DND-41 (cell line): Measurements from ENCODE around the gene WASL.

Experiments used
- ATAC-seq: fragments of 200-7000 bp; cut with Tn5 transposase; 3 replicates; pipeline ENCODE4 v1.9.1; 2021; ENCODE audit warnings: low read depth; ENCODE audit not compliant: insufficient read depth
- DNase-seq: peaks from one replicate; pipeline ENCODE4 v3.0.0-alpha.2; 2020
- H2AFZ ChIP-seq: 2 replicates; pipeline ENCODE4 v1.6.0; 2012; ENCODE audit warnings: low read depth, low read length
- H3K27ac ChIP-seq: 2 replicates; pipeline ENCODE4 v1.5.1; 2012; ENCODE audit warnings: low read length, inconsistent platforms
- H3K27me3 ChIP-seq: fragments of 200-600 bp; sonication (generic); 2 replicates; pipeline ENCODE4 v1.6.0; 2012; ENCODE audit warnings: low read length, mild to moderate bottlenecking, inconsistent platforms; ENCODE audit not compliant: insufficient read depth, poor library complexity
- H3K36me3 ChIP-seq: 2 replicates; pipeline ENCODE4 v1.5.1; 2012; ENCODE audit warnings: low read length, inconsistent platforms; ENCODE audit not compliant: insufficient read depth
- H3K4me1 ChIP-seq: 2 replicates; pipeline ENCODE4 v1.5.1; 2012; ENCODE audit warnings: mild to moderate bottlenecking, low read length; ENCODE audit not compliant: insufficient read depth
- H3K4me2 ChIP-seq: 2 replicates; pipeline ENCODE4 v1.6.0; 2012; ENCODE audit warnings: mild to moderate bottlenecking, moderate library complexity, low read length, inconsistent platforms; ENCODE audit not compliant: insufficient read depth
- H3K4me3 ChIP-seq, 2 experiments: fragments of 200-600 bp in 1 of 2; shearing (Covaris generic) in 1 of 2; 2 replicates each; pipeline ENCODE4 v1.5.1; 2012 to 2016; ENCODE audit warnings: inconsistent platforms in 2 of 2, low read length in 2 of 2, mild to moderate bottlenecking in 2 of 2, low read depth in 1 of 2, moderate library complexity in 1 of 2
- H3K79me2 ChIP-seq: 2 replicates; pipeline ENCODE4 v1.6.0; 2012; ENCODE audit warnings: low read length, inconsistent platforms; ENCODE audit not compliant: insufficient read depth
- H3K9ac ChIP-seq: 2 replicates; pipeline ENCODE4 v1.6.0; 2012; ENCODE audit warnings: low read depth, mild to moderate bottlenecking, inconsistent platforms, low read length, moderate library complexity
- H3K9me3 ChIP-seq: 2 replicates; pipeline ENCODE4 v1.5.1; 2012; ENCODE audit warnings: low read length, moderate library complexity, mild to moderate bottlenecking, inconsistent platforms; ENCODE audit not compliant: insufficient read depth, severe bottlenecking
- H4K20me1 ChIP-seq: 2 replicates; pipeline ENCODE4 v1.6.0; 2012; ENCODE audit warnings: low read length; ENCODE audit not compliant: insufficient read depth
- EZH2 ChIP-seq: IDR thresholded peaks from 3 replicates; pipeline ENCODE4 v1.6.1; 2012; ENCODE audit warnings: borderline replicate concordance, low read depth, mild to moderate bottlenecking, moderate library complexity, low read length, inconsistent platforms; ENCODE audit not compliant: severe bottlenecking
- TF ChIP-seq, protein P1 (sequence below): IDR thresholded peaks from 2 replicates; pipeline ENCODE4 v1.5.1; 2012; ENCODE audit warnings: borderline replicate concordance, low read length, moderate library complexity, mild to moderate bottlenecking; ENCODE audit not compliant: poor library complexity, severe bottlenecking; ENCODE audit errors: extremely low read depth

Gene WASL

DNA sequence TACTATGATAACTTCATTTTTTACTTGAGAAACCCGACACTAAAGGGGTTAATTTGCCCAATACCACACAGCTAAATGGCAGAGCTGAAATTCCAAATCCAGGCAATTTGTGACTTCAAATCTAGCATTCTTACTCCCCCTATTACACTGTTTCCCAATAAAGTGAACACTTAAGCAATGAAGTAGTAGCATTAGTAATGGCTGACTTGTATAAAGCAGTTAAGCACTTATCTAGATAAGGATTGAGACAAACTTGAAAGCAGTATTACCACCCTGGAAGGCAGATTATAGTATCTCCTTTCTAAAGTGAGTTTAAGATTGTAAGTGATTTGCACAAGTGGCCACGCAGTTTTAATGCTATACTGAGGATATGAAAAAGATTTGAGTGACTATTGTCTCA lies 39.3 kb downstream of the WASL start:
- TF ChIP-seq, protein P1, sequence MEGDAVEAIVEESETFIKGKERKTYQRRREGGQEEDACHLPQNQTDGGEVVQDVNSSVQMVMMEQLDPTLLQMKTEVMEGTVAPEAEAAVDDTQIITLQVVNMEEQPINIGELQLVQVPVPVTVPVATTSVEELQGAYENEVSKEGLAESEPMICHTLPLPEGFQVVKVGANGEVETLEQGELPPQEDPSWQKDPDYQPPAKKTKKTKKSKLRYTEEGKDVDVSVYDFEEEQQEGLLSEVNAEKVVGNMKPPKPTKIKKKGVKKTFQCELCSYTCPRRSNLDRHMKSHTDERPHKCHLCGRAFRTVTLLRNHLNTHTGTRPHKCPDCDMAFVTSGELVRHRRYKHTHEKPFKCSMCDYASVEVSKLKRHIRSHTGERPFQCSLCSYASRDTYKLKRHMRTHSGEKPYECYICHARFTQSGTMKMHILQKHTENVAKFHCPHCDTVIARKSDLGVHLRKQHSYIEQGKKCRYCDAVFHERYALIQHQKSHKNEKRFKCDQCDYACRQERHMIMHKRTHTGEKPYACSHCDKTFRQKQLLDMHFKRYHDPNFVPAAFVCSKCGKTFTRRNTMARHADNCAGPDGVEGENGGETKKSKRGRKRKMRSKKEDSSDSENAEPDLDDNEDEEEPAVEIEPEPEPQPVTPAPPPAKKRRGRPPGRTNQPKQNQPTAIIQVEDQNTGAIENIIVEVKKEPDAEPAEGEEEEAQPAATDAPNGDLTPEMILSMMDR = no peak
- H3K79me2 ChIP-seq = peaks cover 50% of the 10 kb centered on the region
- H3K36me3 ChIP-seq = peaks cover 51% of the 10 kb centered on the region
- peaks cover 39% of the 10 kb centered on the region for H3K4me1 ChIP-seq
- H3K27ac ChIP-seq = no peak overlapping the region
- no peak overlapping the region for H3K4me3 ChIP-seq
- no peaks in the 10 kb centered on the region for H3K9me3 ChIP-seq
- peaks cover 14% of the 10 kb centered on the region; the same call in 1 of the 2 replicates for H4K20me1 ChIP-seq
- H3K9ac ChIP-seq = no peak overlapping the region
- ATAC-seq = no peak
- no peak for DNase-seq
- H2AFZ ChIP-seq = no peak overlapping the region
- H3K4me2 ChIP-seq = no peak overlapping the region
- no peaks in the 10 kb centered on the region for H3K27me3 ChIP-seq

DNA sequence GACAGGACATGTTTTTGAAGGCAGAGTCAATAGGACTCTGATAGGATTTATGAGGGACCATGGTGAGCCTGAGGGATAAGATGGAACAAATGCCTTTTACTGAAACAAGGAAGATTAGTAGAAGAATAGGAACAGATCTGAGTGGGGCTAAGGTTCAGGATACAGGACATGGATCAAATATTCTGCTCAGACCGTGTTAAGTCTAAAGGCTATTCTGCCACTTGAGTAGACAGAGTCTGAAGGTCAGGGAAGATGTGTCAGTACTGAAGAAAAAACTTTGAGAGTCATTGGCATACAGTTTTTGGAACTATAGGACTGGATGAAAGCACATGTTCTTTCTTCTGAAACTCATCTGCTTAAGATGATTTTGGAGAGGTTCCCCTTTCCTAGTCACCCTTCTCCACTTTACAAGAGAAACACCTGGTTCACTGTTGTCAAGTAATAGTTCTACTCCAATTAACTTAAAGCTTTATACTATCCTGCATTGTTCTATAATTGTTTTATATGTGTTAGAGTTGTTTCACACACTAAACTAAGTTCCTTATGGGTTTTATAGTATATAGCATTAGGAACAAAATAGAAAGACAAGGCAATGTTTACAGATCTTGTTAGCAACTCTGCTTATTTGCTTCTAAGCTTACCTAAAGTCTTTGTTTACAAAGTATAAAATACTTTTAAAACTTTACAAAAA lies 43.4 kb downstream of the WASL start:
- no peak for ATAC-seq
- H3K36me3 ChIP-seq = peaks cover 72% of the 10 kb centered on the region
- H3K9ac ChIP-seq = no peak overlapping the region
- no peak overlapping the region for H3K4me3 ChIP-seq
- TF ChIP-seq EZH2 = no peak
- TF ChIP-seq, protein P1 = no peak
- no peak overlapping the region for H2AFZ ChIP-seq
- H3K27me3 ChIP-seq = no peaks in the 10 kb centered on the region
- peaks cover 3% of the 10 kb centered on the region; the same call in 1 of the 2 replicates for H4K20me1 ChIP-seq
- DNase-seq = no peak
- no peaks in the 10 kb centered on the region for H3K9me3 ChIP-seq
- H3K79me2 ChIP-seq = peaks cover 9% of the 10 kb centered on the region
- no peak overlapping the region for H3K4me2 ChIP-seq
- H3K4me1 ChIP-seq = no peaks in the 10 kb centered on the region
- H3K27ac ChIP-seq = no peak overlapping the region

DNA sequence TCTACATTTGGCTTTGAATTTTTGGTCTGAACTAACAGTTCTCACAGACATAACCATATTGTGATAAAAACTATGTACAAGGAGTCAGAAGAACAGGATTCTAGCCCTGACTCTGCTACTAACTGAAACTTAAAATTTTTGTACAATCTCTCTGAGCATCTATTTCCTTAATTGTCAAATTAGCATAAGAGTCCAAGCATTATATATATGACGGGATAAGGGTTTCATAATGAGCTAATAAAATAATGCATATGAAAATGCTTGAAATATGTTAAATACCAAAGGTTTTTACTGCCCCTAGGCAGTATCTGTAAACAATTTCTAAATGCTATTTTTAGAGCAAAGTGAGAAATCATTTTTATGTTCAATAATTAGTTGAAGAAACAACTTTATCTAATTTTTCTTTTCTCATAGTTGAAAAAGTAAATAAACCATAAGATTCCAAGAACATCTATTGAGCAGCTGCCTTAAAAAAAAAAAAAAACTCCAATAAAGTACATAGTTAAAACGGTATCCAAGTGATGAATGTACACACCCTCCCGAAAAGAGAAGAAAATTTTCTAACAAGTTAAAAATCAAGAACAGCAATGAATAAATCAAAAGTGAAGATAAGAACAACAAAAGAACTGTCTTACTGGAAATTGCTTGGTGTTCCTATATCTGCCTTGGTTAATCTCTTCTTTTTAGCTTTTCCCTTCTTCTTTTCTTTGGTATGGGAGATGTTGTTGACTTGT lies 52.7 kb downstream of the WASL start:
- Histone ChIP-seq H3K27me3 (no peaks in the 10 kb centered on the region), H3K9me3 (no peaks in the 10 kb centered on the region), H3K4me1 (no peaks in the 10 kb centered on the region), H3K9ac (no peak overlapping the region), H3K4me2 (no peak overlapping the region), H3K4me3 (no peak overlapping the region), H3K27ac (no peak overlapping the region), H3K79me2 (no peaks in the 10 kb centered on the region), H3K36me3 (peaks cover 61% of the 10 kb centered on the region), H2AFZ (no peak overlapping the region), H4K20me1 (no peaks in the 10 kb centered on the region)
- ATAC-seq (no peak), DNase-seq (no peak)
- TF ChIP-seq EZH2 = no peak
- TF ChIP-seq, protein P1 = no peak
